Activated naive CD4-positive, alpha-beta T cell treated with anti-CD3 and anti-CD28 coated beads, Interleukin-2, amount 10 ng/mL, durations not matched to agents 7 days and 5 days (primary cell): ENCODE results near the gene PKHD1.

ENCODE experiments used
- CTCF ChIA-PET: fragments of 350-600 bp; sonication (Branson Sonifier 250); formaldehyde crosslinking; loops from one replicate; lab custom pipeline; 2021; ENCODE audit warnings: antibody characterized with exemption; lab: Charles Lee
- DNase-seq: peaks from one replicate; pipeline ENCODE4 v3.0.0-alpha.2; 2020
- H3K27ac Mint-ChIP-seq: one replicate; pipeline ENCODE4 v1.8.0; 2021; ENCODE audit warnings: mild to moderate bottlenecking, moderate library complexity, mixed read lengths
- H3K27me3 Mint-ChIP-seq: one replicate; pipeline ENCODE4 v1.8.0; 2021; ENCODE audit warnings: mild to moderate bottlenecking, mixed read lengths
- H3K36me3 Mint-ChIP-seq: one replicate; pipeline ENCODE4 v1.8.0; 2021; ENCODE audit warnings: mixed read lengths
- H3K4me1 Mint-ChIP-seq: one replicate; pipeline ENCODE4 v1.8.0; 2021; ENCODE audit warnings: mixed read lengths
- H3K4me3 Mint-ChIP-seq: one replicate; pipeline ENCODE4 v1.8.0; 2021; ENCODE audit warnings: mild to moderate bottlenecking, moderate library complexity, mixed read lengths
- H3K9me3 Mint-ChIP-seq: one replicate; pipeline ENCODE4 v1.8.0; 2021; ENCODE audit warnings: mixed read lengths

The PKHD1 gene

GRCh38 chr6:52046456-52046855, 41.0 kb downstream of the PKHD1 start:
- no peak overlapping the region for H3K4me3 Mint-ChIP-seq
- no peaks in the 10 kb centered on the region for H3K36me3 Mint-ChIP-seq
- CTCF ChIA-PET, result interaction anchor here (1.2 kb wide), 1 partner anchor 186 kb away, joined by 3 read pairs; no protein-coding TSS in a partner anchor
- H3K4me1 Mint-ChIP-seq, result no peaks in the 10 kb centered on the region
- no peaks in the 10 kb centered on the region for H3K9me3 Mint-ChIP-seq
- no peak overlapping the region for H3K27ac Mint-ChIP-seq
- DNase-seq, result no peak
- peaks cover 8% of the 10 kb centered on the region for H3K27me3 Mint-ChIP-seq

GRCh38 chr6:52045481-52045880, 41.9 kb downstream of the PKHD1 start:
- Mint-ChIP-seq H3K9me3 (no peaks in the 10 kb centered on the region), H3K27me3 (peaks cover 6% of the 10 kb centered on the region), H3K4me1 (no peaks in the 10 kb centered on the region), H3K4me3 (no peak overlapping the region), H3K27ac (no peak overlapping the region), H3K36me3 (no peaks in the 10 kb centered on the region)
- DNase-seq, result no peak
- CTCF ChIA-PET, result no interaction called here

- no peak overlapping the region for H3K4me3 Mint-ChIP-seq
- H3K27ac Mint-ChIP-seq, result no peak overlapping the region
- H3K9me3 Mint-ChIP-seq, result no peaks in the 10 kb centered on the region
- DNase-seq, result no peak
- H3K27me3 Mint-ChIP-seq, result peaks cover 2% of the 10 kb centered on the region
- no peaks in the 10 kb centered on the region for H3K36me3 Mint-ChIP-seq
- CTCF ChIA-PET, result no interaction called here
- no peaks in the 10 kb centered on the region for H3K4me1 Mint-ChIP-seq
Observed at GRCh38 chr6:52045033-52045432, 42.4 kb downstream of the PKHD1 start.

- CTCF ChIA-PET, result no interaction called here
- H3K4me3 Mint-ChIP-seq, result no peak overlapping the region
- no peaks in the 10 kb centered on the region for H3K9me3 Mint-ChIP-seq
- H3K27me3 Mint-ChIP-seq, result no peaks in the 10 kb centered on the region
- H3K27ac Mint-ChIP-seq, result no peak overlapping the region
- no peaks in the 10 kb centered on the region for H3K36me3 Mint-ChIP-seq
- DNase-seq, result no peak
- no peaks in the 10 kb centered on the region for H3K4me1 Mint-ChIP-seq
Observed at GRCh38 chr6:52042141-52042885, 45.1 kb downstream of the PKHD1 start.

- no peaks in the 10 kb centered on the region for H3K9me3 Mint-ChIP-seq
- H3K36me3 Mint-ChIP-seq, result no peaks in the 10 kb centered on the region
- no peaks in the 10 kb centered on the region for H3K27me3 Mint-ChIP-seq
- no peak for DNase-seq
- CTCF ChIA-PET, result interaction anchor here (0.7 kb wide), 1 partner anchor 549 kb away, joined by 3 read pairs; no protein-coding TSS in a partner anchor
- H3K27ac Mint-ChIP-seq, result no peak overlapping the region
- H3K4me1 Mint-ChIP-seq, result no peaks in the 10 kb centered on the region
- H3K4me3 Mint-ChIP-seq, result no peak overlapping the region
Observed at GRCh38 chr6:52041134-52041533, 46.3 kb downstream of the PKHD1 start.

GRCh38 chr6:52027699-52028098, 59.7 kb downstream of the PKHD1 start:
- CTCF ChIA-PET, result no interaction called here
- H3K9me3 Mint-ChIP-seq, result no peaks in the 10 kb centered on the region
- DNase-seq, result no peak
- no peaks in the 10 kb centered on the region for H3K36me3 Mint-ChIP-seq
- H3K27ac Mint-ChIP-seq, result no peak overlapping the region
- H3K27me3 Mint-ChIP-seq, result peaks cover 8% of the 10 kb centered on the region
- H3K4me3 Mint-ChIP-seq, result no peak overlapping the region
- no peaks in the 10 kb centered on the region for H3K4me1 Mint-ChIP-seq

GRCh38 chr6:52024451-52025068, 62.9 kb downstream of the PKHD1 start:
- no peaks in the 10 kb centered on the region for H3K9me3 Mint-ChIP-seq
- H3K27me3 Mint-ChIP-seq, result peaks cover 9% of the 10 kb centered on the region
- no peak for DNase-seq
- no peak overlapping the region for H3K27ac Mint-ChIP-seq
- H3K4me1 Mint-ChIP-seq, result no peaks in the 10 kb centered on the region
- H3K36me3 Mint-ChIP-seq, result no peaks in the 10 kb centered on the region
- H3K4me3 Mint-ChIP-seq, result no peak overlapping the region
- CTCF ChIA-PET, result interaction anchor here (0.9 to 1.2 kb wide), 2 partner anchors 15 to 170 kb away, joined by 3 to 4 read pairs; no protein-coding TSS in a partner anchor

- no peak overlapping the region for H3K4me3 Mint-ChIP-seq
- H3K27ac Mint-ChIP-seq, result no peak overlapping the region
- CTCF ChIA-PET, result interaction anchor here (0.8 to 5.1 kb wide), 4 partner anchors 27 to 167 kb away, joined by 3 to 24 read pairs (median 4); no protein-coding TSS in a partner anchor
- no peaks in the 10 kb centered on the region for H3K9me3 Mint-ChIP-seq
- no peaks in the 10 kb centered on the region for H3K36me3 Mint-ChIP-seq
- peaks cover 9% of the 10 kb centered on the region for H3K27me3 Mint-ChIP-seq
- H3K4me1 Mint-ChIP-seq, result no peaks in the 10 kb centered on the region
- no peak for DNase-seq
Observed at GRCh38 chr6:52022675-52023074, 64.7 kb downstream of the PKHD1 start.

DNA sequence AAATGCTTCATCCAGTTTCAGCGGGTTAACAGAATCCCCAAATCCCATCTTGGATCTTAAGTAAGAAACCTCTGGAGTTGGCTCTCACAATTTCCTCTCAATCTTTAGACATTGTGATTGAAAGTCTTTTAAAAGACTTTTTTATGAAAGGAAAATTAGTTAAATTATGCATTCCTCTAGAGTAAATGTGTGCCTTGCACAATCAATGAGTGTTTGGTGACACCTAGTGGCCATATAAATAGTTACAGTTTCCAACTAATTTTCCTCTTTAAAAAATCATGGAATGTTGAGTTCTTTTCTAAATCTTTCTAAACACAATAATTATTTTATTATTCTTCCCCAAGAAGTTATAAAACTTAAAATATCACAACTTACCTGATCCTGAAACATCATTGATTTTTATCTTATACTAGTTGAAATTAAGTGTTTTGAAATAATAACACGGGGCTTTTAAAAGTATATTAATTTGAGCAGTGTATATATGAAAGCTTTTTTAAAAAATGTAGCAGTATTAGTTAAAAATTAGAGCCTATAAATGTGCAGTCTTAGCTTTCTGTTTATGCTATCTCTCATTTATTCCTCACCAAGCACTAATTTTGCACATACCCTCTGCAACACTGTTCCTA, 66.4 kb downstream of the PKHD1 start:
- Mint-ChIP-seq H3K9me3 (no peaks in the 10 kb centered on the region), H3K27me3 (peaks cover 4% of the 10 kb centered on the region), H3K36me3 (no peaks in the 10 kb centered on the region), H3K4me1 (no peaks in the 10 kb centered on the region), H3K27ac (no peak overlapping the region), H3K4me3 (no peak overlapping the region)
- CTCF ChIA-PET, result interaction anchor here (0.6 to 5.1 kb wide), 5 partner anchors 10 to 166 kb away, joined by 3 to 24 read pairs (median 4); no protein-coding TSS in a partner anchor
- DNase-seq, result no peak

DNA sequence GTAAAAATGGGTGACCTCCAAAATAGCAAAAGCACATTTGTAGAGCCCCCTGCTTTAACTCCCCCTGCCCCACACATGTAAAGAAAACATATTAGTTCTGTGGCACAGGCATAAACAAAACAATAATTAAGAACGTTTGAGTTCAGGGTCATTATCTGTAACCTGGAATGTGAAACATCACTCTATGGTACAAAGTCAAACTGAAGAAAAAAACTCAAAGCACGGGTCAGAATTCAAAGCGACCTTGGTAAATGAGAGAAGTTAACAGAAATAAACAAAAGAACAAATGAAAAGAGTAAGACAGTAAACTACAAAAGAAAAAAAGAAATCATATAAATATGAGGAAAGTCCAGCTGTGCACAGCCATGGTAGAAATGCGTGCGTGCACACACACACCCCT, 67.5 kb downstream of the PKHD1 start:
- Mint-ChIP-seq H3K4me3 (no peak overlapping the region), H3K9me3 (no peaks in the 10 kb centered on the region), H3K27ac (no peak overlapping the region), H3K36me3 (no peaks in the 10 kb centered on the region), H3K27me3 (peaks cover 4% of the 10 kb centered on the region), H3K4me1 (no peaks in the 10 kb centered on the region)
- DNase-seq, result no peak
- CTCF ChIA-PET, result interaction anchor here (0.9 to 5.1 kb wide), 5 partner anchors 9 to 161 kb away, joined by 3 to 24 read pairs (median 4); no protein-coding TSS in a partner anchor

GRCh38 chr6:52019092-52019491, 68.3 kb downstream of the PKHD1 start:
- DNase-seq, result no peak
- no peaks in the 10 kb centered on the region for H3K9me3 Mint-ChIP-seq
- no peaks in the 10 kb centered on the region for H3K4me1 Mint-ChIP-seq
- H3K27me3 Mint-ChIP-seq, result peaks cover 4% of the 10 kb centered on the region
- H3K4me3 Mint-ChIP-seq, result no peak overlapping the region
- no peak overlapping the region for H3K27ac Mint-ChIP-seq
- CTCF ChIA-PET, result interaction anchor here (0.9 to 5.1 kb wide), 2 partner anchors 31 to 49 kb away, joined by 3 to 24 read pairs; no protein-coding TSS in a partner anchor
- no peaks in the 10 kb centered on the region for H3K36me3 Mint-ChIP-seq

DNA sequence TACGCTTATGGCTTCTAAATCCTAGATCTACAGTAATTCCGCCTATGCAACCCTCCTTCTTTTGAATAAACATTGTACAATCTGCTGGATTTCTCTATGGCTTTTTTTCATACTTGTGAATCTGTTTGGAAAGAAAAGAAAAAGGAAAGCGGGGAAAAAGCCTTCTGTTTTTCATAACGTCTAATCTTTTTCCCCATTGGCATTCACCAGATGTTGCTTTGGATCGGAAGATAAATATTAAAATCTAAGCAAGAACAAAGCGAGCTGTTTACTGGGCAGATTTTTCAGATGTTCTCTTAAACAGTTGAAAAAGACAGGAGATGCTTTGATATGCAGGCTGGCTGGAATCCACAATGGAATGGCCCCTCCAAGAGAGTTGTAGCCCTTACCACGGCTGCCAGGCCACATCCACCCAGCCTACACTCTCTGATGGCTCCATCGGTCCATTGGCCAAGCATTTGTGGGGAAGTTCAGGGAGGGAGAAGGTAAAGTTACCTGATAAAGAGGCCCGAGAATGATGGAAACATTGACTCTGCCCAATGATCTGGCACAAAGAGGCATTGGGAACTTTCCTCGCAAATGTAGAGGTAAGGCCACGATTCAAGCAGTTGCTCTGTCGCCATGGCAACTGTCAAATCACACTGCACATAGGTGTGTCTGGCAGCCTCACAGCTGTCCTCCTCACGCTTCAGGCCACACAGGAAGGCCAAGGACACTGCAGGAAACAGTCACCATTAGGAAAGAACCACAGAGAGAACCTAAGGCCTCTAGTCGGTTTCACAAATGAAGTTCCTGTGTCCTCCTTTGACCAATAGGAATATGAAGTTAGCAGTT, 70.3 kb downstream of the PKHD1 start:
- H3K4me3 Mint-ChIP-seq, result no peak overlapping the region
- H3K36me3 Mint-ChIP-seq, result no peaks in the 10 kb centered on the region
- H3K4me1 Mint-ChIP-seq, result no peaks in the 10 kb centered on the region
- H3K27me3 Mint-ChIP-seq, result peaks cover 4% of the 10 kb centered on the region
- no peak overlapping the region for H3K27ac Mint-ChIP-seq
- no peaks in the 10 kb centered on the region for H3K9me3 Mint-ChIP-seq
- DNase-seq, result no peak
- CTCF ChIA-PET, result no interaction called here

GRCh38 chr6:52015953-52016352, 71.5 kb downstream of the PKHD1 start:
- Mint-ChIP-seq H3K9me3 (no peaks in the 10 kb centered on the region), H3K27ac (no peak overlapping the region), H3K4me1 (no peaks in the 10 kb centered on the region), H3K36me3 (no peaks in the 10 kb centered on the region), H3K27me3 (peaks cover 4% of the 10 kb centered on the region), H3K4me3 (no peak overlapping the region)
- CTCF ChIA-PET, result interaction anchor here (0.5 kb wide), 1 partner anchor 627 kb away, joined by 3 read pairs; no protein-coding TSS in a partner anchor
- no peak for DNase-seq

DNA sequence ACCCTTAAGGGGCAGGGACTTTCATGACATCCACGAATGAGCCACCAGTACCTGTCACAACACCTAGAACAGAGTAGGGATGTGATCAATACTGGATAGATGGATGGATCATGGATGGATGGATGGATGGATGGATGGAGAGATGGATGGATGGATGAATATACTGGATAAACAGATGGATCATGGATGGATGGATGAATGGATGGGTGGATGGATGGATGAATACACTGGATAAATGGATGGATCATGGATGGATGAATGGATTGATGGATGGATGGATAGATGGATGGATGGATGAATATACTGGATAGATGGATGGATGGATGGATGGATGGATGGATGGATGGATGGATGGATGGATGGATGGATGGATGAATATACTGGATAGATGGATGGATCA, 73.0 kb downstream of the PKHD1 start:
- H3K27me3 Mint-ChIP-seq, result peaks cover 4% of the 10 kb centered on the region
- CTCF ChIA-PET, result no interaction called here
- DNase-seq, result no peak
- no peak overlapping the region for H3K27ac Mint-ChIP-seq
- no peaks in the 10 kb centered on the region for H3K4me1 Mint-ChIP-seq
- H3K4me3 Mint-ChIP-seq, result no peak overlapping the region
- no peaks in the 10 kb centered on the region for H3K36me3 Mint-ChIP-seq
- no peaks in the 10 kb centered on the region for H3K9me3 Mint-ChIP-seq
